ENCODE results near the gene MORF4L1.

Gene MORF4L1

DNA sequence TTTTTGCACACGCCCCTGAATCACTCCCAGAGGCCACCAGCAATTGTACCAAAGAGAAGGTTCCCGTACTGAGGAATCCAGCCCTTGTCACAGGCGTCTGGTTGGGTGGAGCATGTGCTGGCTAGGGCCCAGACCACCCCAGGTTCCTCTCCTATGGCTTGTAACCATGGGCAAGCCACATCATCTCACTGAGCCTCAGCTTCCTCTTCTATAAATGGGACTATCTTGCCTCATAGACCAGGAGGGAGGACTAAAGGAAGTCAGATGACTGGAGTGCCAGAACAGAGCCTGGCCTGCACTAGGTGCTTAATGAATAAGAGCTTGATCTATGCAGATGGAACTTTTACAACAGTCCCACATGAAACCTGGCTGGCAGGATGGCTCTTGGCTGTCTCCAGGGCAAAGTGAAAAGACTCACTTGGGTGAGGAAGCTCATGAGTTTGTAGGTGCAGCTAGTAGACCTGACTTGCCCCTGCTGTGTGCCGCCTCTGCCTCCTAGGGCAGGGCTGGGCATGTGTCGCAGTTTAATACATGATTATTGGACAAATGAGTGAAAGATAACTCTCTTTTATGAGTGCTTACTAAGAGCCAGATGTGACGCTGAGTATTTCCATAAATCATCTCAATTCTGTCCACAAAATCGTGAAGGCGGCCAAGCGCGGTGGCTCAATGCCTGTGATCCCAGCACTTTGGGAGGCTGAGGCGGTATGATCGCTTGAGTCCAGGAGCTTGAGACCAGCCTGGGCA, 42.8 kb downstream of the MORF4L1 start:
- Histone ChIP-seq H3K27me3 (ENCODE audit: control insufficient read depth, insufficient read depth, low read length) (no peaks in the 10 kb centered on the region), H3K4me1 (ENCODE audit: control insufficient read depth, insufficient read depth, low read length) (no peaks in the 10 kb centered on the region), H3K9ac (ENCODE audit: low read depth, low read length) (no peak overlapping the region), H3K9me3 (ENCODE audit: control insufficient read depth, insufficient read depth, low read length) (no peaks in the 10 kb centered on the region), H3K36me3 (ENCODE audit: control insufficient read depth, insufficient read depth, low read length) (peaks cover 48% of the 10 kb centered on the region), H3K4me3 (ENCODE audit: low read depth, low read length) (no peak overlapping the region), H3K27ac (ENCODE audit: low read depth, low read length) (no peak overlapping the region)

DNA sequence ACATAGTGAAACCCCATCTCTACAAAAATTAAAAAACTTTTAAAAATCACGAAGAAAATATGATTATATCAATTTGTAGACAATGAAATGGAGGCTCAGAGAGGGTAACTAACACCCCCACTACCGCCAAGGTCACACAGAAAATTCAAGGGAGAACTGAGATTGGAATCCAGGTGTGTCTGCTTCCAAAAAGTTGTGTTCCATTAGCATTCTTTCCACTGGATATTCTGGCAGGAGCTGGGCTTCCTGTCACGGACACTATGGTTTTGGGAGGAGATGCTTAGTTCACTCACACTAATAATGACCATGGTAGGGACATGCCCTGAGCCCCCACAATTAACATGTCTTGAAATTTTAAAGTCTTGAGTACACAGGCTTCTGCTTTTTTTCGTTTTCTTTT, 43.4 kb downstream of the MORF4L1 start:
- H3K27ac ChIP-seq (ENCODE audit: low read depth, low read length): no peak overlapping the region

GRCh38 chr15:78917888-78918287, 45.2 kb downstream of the MORF4L1 start:
- Histone ChIP-seq H3K4me1 (ENCODE audit: control insufficient read depth, insufficient read depth, low read length) (no peaks in the 10 kb centered on the region), H3K9ac (ENCODE audit: low read depth, low read length) (no peak overlapping the region), H3K36me3 (ENCODE audit: control insufficient read depth, insufficient read depth, low read length) (peaks cover 44% of the 10 kb centered on the region), H3K4me3 (ENCODE audit: low read depth, low read length) (no peak overlapping the region), H3K27me3 (ENCODE audit: control insufficient read depth, insufficient read depth, low read length) (no peaks in the 10 kb centered on the region), H3K27ac (ENCODE audit: low read depth, low read length) (no peak overlapping the region), H3K9me3 (ENCODE audit: control insufficient read depth, insufficient read depth, low read length) (no peaks in the 10 kb centered on the region)

More for the DNA sequence above, 43.4 kb downstream of the MORF4L1 start:
- no peaks in the 10 kb centered on the region for H3K9me3 ChIP-seq (ENCODE audit: control insufficient read depth, insufficient read depth, low read length)
- peaks cover 44% of the 10 kb centered on the region for H3K36me3 ChIP-seq (ENCODE audit: control insufficient read depth, insufficient read depth, low read length)
- no peak overlapping the region for H3K9ac ChIP-seq (ENCODE audit: low read depth, low read length)
- H3K4me1 ChIP-seq (ENCODE audit: control insufficient read depth, insufficient read depth, low read length): no peaks in the 10 kb centered on the region
- H3K27me3 ChIP-seq (ENCODE audit: control insufficient read depth, insufficient read depth, low read length): no peaks in the 10 kb centered on the region
- H3K4me3 ChIP-seq (ENCODE audit: low read depth, low read length): no peak overlapping the region

DNA sequence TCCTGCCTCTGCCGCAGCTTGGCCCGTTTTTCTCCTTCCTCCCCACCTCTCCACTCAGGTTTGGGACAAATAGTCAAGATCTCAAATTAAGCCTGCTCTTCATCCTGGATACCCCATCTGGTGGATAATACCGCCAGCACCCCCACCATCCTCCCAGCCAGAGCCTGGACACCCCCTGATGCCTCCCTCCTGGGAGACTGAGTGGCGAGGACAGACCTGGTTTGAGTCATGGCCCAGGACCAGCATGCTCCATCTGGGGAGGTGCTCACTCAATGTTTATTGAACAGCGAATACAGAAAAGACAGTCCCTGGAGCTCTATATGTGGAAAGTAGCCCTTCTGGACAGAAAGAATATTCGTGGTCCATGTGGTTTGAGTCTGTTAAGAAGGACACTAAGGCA, 48.8 kb downstream of the MORF4L1 start:
- peaks cover 35% of the 10 kb centered on the region for H3K36me3 ChIP-seq (ENCODE audit: control insufficient read depth, insufficient read depth, low read length)
- no peaks in the 10 kb centered on the region for H3K4me1 ChIP-seq (ENCODE audit: control insufficient read depth, insufficient read depth, low read length)
- H3K4me3 ChIP-seq (ENCODE audit: low read depth, low read length): no peak overlapping the region
- H3K27ac ChIP-seq (ENCODE audit: low read depth, low read length): no peak overlapping the region
- no peaks in the 10 kb centered on the region for H3K27me3 ChIP-seq (ENCODE audit: control insufficient read depth, insufficient read depth, low read length)
- no peaks in the 10 kb centered on the region for H3K9me3 ChIP-seq (ENCODE audit: control insufficient read depth, insufficient read depth, low read length)
- H3K9ac ChIP-seq (ENCODE audit: low read depth, low read length): no peak overlapping the region

DNA sequence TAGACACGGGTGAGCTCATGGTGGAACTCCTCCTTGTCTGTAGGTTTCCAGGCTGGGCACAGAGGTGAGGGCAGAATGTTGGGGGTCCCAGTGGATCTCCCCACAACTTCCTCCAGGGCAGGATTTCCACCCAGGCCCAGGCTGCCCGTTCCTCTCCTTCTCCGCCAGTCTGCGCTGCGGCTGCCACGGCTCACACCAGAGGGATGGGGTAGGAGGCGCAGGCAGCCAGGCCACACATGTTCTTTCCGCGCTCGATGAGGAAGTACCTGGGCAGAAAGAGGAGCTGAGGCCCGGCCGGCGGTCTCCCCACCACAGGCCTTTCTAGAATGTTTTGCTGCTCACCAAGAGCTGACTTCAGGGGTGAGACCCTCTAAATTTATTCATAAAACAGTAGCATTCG, 49.2 kb downstream of the MORF4L1 start:
- Histone ChIP-seq H3K27ac (ENCODE audit: low read depth, low read length) (no peak overlapping the region), H3K27me3 (ENCODE audit: control insufficient read depth, insufficient read depth, low read length) (no peaks in the 10 kb centered on the region), H3K9me3 (ENCODE audit: control insufficient read depth, insufficient read depth, low read length) (no peaks in the 10 kb centered on the region), H3K9ac (ENCODE audit: low read depth, low read length) (no peak overlapping the region), H3K4me3 (ENCODE audit: low read depth, low read length) (no peak overlapping the region), H3K36me3 (ENCODE audit: control insufficient read depth, insufficient read depth, low read length) (peaks cover 35% of the 10 kb centered on the region), H3K4me1 (ENCODE audit: control insufficient read depth, insufficient read depth, low read length) (no peaks in the 10 kb centered on the region)

- H3K27me3 ChIP-seq (ENCODE audit: control insufficient read depth, insufficient read depth, low read length): no peaks in the 10 kb centered on the region
- H3K9me3 ChIP-seq (ENCODE audit: control insufficient read depth, insufficient read depth, low read length): no peaks in the 10 kb centered on the region
- peaks cover 35% of the 10 kb centered on the region for H3K36me3 ChIP-seq (ENCODE audit: control insufficient read depth, insufficient read depth, low read length)
- H3K9ac ChIP-seq (ENCODE audit: low read depth, low read length): no peak overlapping the region
- H3K4me1 ChIP-seq (ENCODE audit: control insufficient read depth, insufficient read depth, low read length): no peaks in the 10 kb centered on the region
- H3K27ac ChIP-seq (ENCODE audit: low read depth, low read length): no peak overlapping the region
- no peak overlapping the region for H3K4me3 ChIP-seq (ENCODE audit: low read depth, low read length)
These were observed 49.8 kb downstream of the MORF4L1 start for GRCh38 chr15:78922527-78922926.

- no peaks in the 10 kb centered on the region for H3K4me1 ChIP-seq (ENCODE audit: control insufficient read depth, insufficient read depth, low read length)
- no peaks in the 10 kb centered on the region for H3K27me3 ChIP-seq (ENCODE audit: control insufficient read depth, insufficient read depth, low read length)
- no peak overlapping the region for H3K27ac ChIP-seq (ENCODE audit: low read depth, low read length)
- no peak overlapping the region for H3K4me3 ChIP-seq (ENCODE audit: low read depth, low read length)
- H3K9ac ChIP-seq (ENCODE audit: low read depth, low read length): no peak overlapping the region
- H3K9me3 ChIP-seq (ENCODE audit: control insufficient read depth, insufficient read depth, low read length): no peaks in the 10 kb centered on the region
- H3K36me3 ChIP-seq (ENCODE audit: control insufficient read depth, insufficient read depth, low read length): peaks cover 31% of the 10 kb centered on the region
These were observed 50.3 kb downstream of the MORF4L1 start for GRCh38 chr15:78923015-78923414.

DNA sequence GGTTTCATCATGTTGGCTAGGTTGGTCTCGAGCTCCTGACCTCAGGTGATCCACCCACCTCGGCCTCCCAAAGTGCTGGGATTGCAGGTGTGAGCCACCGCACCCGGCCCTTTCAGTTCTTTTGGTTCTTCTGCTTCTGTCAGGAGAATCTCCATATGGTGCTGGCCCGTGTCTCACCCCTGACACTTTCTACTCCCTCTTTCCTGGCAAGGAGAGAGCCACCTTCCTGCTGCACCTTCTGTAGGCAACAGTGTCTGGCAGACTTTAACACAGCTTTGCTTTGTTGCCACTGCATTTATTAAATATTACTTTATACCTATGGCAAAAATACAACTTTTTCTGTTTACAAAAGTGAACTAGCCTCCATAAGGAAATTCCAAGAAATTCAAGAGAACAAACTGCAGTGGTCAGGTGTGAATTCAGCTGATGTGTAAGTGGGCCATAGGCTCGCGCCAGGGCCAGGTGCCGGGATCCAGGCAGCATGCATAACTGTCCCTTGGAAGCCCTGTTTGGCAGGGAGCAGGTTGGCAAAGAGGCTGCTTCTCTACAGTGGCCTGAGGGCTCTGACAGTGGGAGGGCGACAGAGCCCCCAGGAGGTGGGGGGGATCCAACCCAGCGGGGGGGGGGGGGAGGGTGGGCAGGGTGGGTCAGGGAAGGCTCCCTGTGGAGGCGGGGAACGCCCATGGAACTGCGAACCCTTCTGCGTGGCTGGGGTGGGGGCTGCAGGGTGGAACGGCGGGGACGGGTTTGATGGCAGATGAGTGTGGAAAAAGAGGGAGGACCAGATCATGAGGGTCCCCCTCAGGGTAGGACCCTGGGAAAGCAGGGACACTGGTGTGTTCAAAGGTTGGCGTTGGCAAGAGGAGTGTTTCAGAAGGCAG, 51.0 kb downstream of the MORF4L1 start:
- Histone ChIP-seq H3K9me3 (ENCODE audit: control insufficient read depth, insufficient read depth, low read length) (no peaks in the 10 kb centered on the region), H3K4me1 (ENCODE audit: control insufficient read depth, insufficient read depth, low read length) (no peaks in the 10 kb centered on the region), H3K4me3 (ENCODE audit: low read depth, low read length) (no peak overlapping the region), H3K36me3 (ENCODE audit: control insufficient read depth, insufficient read depth, low read length) (peaks cover 31% of the 10 kb centered on the region), H3K27ac (ENCODE audit: low read depth, low read length) (no peak overlapping the region), H3K9ac (ENCODE audit: low read depth, low read length) (no peak overlapping the region), H3K27me3 (ENCODE audit: control insufficient read depth, insufficient read depth, low read length) (no peaks in the 10 kb centered on the region)

GRCh38 chr15:78925076-78925624, 52.5 kb downstream of the MORF4L1 start:
- H3K36me3 ChIP-seq (ENCODE audit: control insufficient read depth, insufficient read depth, low read length): peaks cover 26% of the 10 kb centered on the region
- H3K9ac ChIP-seq (ENCODE audit: low read depth, low read length): no peak overlapping the region
- H3K4me3 ChIP-seq (ENCODE audit: low read depth, low read length): no peak overlapping the region
- H3K27ac ChIP-seq (ENCODE audit: low read depth, low read length): no peak overlapping the region
- H3K27me3 ChIP-seq (ENCODE audit: control insufficient read depth, insufficient read depth, low read length): no peaks in the 10 kb centered on the region
- H3K9me3 ChIP-seq (ENCODE audit: control insufficient read depth, insufficient read depth, low read length): no peaks in the 10 kb centered on the region
- H3K4me1 ChIP-seq (ENCODE audit: control insufficient read depth, insufficient read depth, low read length): no peaks in the 10 kb centered on the region

GRCh38 chr15:78925956-78926743, 53.5 kb downstream of the MORF4L1 start:
- H3K36me3 ChIP-seq (ENCODE audit: control insufficient read depth, insufficient read depth, low read length): peaks cover 23% of the 10 kb centered on the region
- H3K4me1 ChIP-seq (ENCODE audit: control insufficient read depth, insufficient read depth, low read length): no peaks in the 10 kb centered on the region
- no peak overlapping the region for H3K9ac ChIP-seq (ENCODE audit: low read depth, low read length)
- H3K27ac ChIP-seq (ENCODE audit: low read depth, low read length): no peak overlapping the region
- no peaks in the 10 kb centered on the region for H3K27me3 ChIP-seq (ENCODE audit: control insufficient read depth, insufficient read depth, low read length)
- H3K4me3 ChIP-seq (ENCODE audit: low read depth, low read length): no peak overlapping the region
- H3K9me3 ChIP-seq (ENCODE audit: control insufficient read depth, insufficient read depth, low read length): no peaks in the 10 kb centered on the region
